Sigmoid colon (tissue), 7 donors: Measurements from ENCODE around the gene DACT3. TPM values are rescaled to one million over a fixed set of nuclear protein-coding genes. Genes with fewer than 3 reads are reported as not detected.

ENCODE experiments used
- DNase-seq: peaks from one replicate; pipeline ENCODE4 v3.0.0-alpha.2; 2019
- H3K27ac ChIP-seq, 4 donors: fragments of 200-600 bp; sonication (generic); one replicate each; pipeline ENCODE4 v1.5.1; 2016 to 2019; ENCODE audit warnings: mild to moderate bottlenecking in 1 of 4
- H3K27me3 ChIP-seq, 3 donors: fragments of 200-600 bp; sonication (generic); one replicate each; pipeline ENCODE4 v1.5.1; 2019; ENCODE audit warnings: mild to moderate bottlenecking in 1 of 3
- H3K36me3 ChIP-seq, 4 donors: fragments of 200-600 bp; sonication (generic); one replicate each; pipeline ENCODE4 v1.5.1; 2016 to 2019
- H3K4me1 ChIP-seq, 4 donors: fragments of 200-600 bp; sonication (generic); one replicate each; pipeline ENCODE4 v1.5.1; 2017 to 2019
- H3K4me3 ChIP-seq, 4 donors: fragments of 200-600 bp; sonication (generic); one replicate each; pipeline ENCODE4 v1.5.1; 2017 to 2019; ENCODE audit warnings: mild to moderate bottlenecking in 2 of 4, moderate library complexity in 1 of 4
- H3K9me3 ChIP-seq, 4 donors: fragments of 200-600 bp in 3 of 4; sonication (generic) in 3 of 4; one replicate each; pipeline versions ENCODE4 v1.5.1 to v1.6.1; 2013 to 2019
- EP300 ChIP-seq, 4 donors: sonication (generic); formaldehyde crosslinking; IDR thresholded peaks; one replicate each; pipeline ENCODE4 v1.6.1; 2017; ENCODE audit warnings: antibody characterized with exemption in 4 of 4
- POLR2A ChIP-seq, 2 donors: fragments of 450-650 bp; IDR thresholded peaks; one replicate each; pipeline ENCODE4 v1.6.1; 2016; ENCODE audit warnings: antibody characterized with exemption in 2 of 2, mild to moderate bottlenecking in 2 of 2, moderate library complexity in 2 of 2
- POLR2AphosphoS5 ChIP-seq, 4 donors: sonication (generic); formaldehyde crosslinking; IDR thresholded peaks; one replicate each; pipeline ENCODE4 v1.6.1; 2017; ENCODE audit warnings: antibody characterized with exemption in 4 of 4
- WGBS, 2 donors: extraction: QIAGEN DNeasy Blood & Tissue Kit; methylation state at CpG; one replicate each; pipeline ENCODE4 v1.1.7; 2013; 5-methylcytosine and 5-hydroxymethylcytosine counted together
- intact Hi-C: fragments of 100-400 bp; cut with DNase I; formaldehyde crosslinking; loops from one replicate; pipeline ENCODE4 v1.15.1; 2023
- polyA plus RNA-seq, 3 donors: library from polyadenylated mRNA; stranded (reverse); fragments of 200-250 nt; gene quantifications; one replicate each; pipeline ENCODE4 v1.2.3, GENCODE V29; 2013
- small RNA-seq, 3 donors: library from RNA; depleted of rRNA; stranded (forward); fragments of <200 nt; gene quantifications; one replicate each; pipeline ENCODE3, GENCODE V24; 2016
- total RNA-seq, 4 donors: library from RNA; depleted of rRNA; stranded (reverse); fragments of >200 nt; gene quantifications; one replicate each; pipeline ENCODE4 v1.1.0, GENCODE V29; 2016
- TF ChIP-seq, protein P1 (sequence below), 4 experiments: fragments of 450-650 bp in 3 of 4; fragments of 200-600 bp in 1 of 4; IDR thresholded peaks; one replicate each; pipeline ENCODE4 v1.5.1; 2016 to 2019; ENCODE audit warnings: antibody characterized with exemption in 4 of 4, mild to moderate bottlenecking in 3 of 4, moderate library complexity in 2 of 4
- donor health status: healthy with polysubstance abuse.
- donor health status: Bipolar disorder and iron deficiency.
- donor health status: healthy.

DACT3 gene
- total and polyA plus RNA-seq, 7 donors = 0.46 to 87.2 (median 23.7) TPM

DNA sequence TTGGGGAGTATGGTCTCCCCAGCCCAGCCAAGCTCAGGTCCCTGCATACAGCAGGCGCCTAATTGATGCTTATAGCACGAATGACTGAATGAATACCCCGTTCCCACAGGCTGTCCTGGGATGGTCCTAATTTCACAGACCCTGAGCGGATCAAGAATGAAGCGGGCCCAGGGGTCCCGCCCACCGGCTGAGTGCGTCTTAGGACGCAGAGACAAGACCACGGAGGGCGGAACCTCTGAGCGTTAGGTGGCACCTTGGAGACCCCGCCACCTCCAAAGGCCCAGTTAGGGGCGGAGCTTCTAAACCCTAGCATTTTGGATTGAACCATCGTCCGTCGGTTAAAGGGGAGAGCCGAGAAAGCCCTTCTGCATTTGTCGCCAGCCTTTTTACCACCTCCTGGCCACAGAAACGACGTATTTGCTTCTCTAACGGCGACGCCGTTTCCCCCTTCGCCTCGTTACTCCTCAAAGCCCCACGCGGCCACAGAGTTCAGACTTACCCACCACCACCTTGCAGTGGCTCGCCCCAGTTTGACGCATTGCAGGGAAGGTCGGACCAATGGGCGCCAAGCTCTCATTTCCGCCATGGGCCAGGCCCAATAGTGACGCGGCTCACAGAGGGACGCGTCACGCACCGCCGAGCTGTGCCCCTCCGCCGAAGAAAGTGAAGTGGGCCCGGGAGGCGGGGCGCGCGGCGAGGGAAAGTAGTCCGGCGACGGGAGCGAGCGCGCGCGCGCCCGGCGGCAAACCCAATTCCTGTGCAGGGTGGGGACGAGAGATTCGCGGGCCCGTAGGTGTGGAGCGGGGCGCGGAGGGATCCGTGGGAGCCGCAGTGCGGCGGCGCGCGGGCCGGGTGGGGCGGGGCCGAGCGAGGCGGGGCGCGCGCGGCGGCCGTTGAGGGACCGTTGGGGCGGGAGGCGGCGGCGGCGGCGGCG lies 60.3 kb downstream of the DACT3 start:
- intact Hi-C loops = loop anchor here (10.0 kb wide), 1 partner anchor 254 kb away; the partner anchor contains the start of gene AP2S1
- Histone ChIP-seq H3K27me3 (no peaks in the 10 kb centered on the region), H3K9me3 (peaks cover 0 to 2% (median 0%) of the 10 kb centered on the region in 4 donors), H3K4me3 (peak overlapping the region; percentile 73 to 97 (median 91)), H3K4me1 (peaks cover 0 to 48% (median 41%) of the 10 kb centered on the region in 4 donors), H3K36me3 (peaks cover 0 to under 1% (median 0%) of the 10 kb centered on the region in 4 donors), H3K27ac (peak overlapping the region; percentile 93 to 95 (median 94))
- TF ChIP-seq EP300 (IDR thresholded peaks at IDR 0.05) = no peak
- TF ChIP-seq, protein P1, sequence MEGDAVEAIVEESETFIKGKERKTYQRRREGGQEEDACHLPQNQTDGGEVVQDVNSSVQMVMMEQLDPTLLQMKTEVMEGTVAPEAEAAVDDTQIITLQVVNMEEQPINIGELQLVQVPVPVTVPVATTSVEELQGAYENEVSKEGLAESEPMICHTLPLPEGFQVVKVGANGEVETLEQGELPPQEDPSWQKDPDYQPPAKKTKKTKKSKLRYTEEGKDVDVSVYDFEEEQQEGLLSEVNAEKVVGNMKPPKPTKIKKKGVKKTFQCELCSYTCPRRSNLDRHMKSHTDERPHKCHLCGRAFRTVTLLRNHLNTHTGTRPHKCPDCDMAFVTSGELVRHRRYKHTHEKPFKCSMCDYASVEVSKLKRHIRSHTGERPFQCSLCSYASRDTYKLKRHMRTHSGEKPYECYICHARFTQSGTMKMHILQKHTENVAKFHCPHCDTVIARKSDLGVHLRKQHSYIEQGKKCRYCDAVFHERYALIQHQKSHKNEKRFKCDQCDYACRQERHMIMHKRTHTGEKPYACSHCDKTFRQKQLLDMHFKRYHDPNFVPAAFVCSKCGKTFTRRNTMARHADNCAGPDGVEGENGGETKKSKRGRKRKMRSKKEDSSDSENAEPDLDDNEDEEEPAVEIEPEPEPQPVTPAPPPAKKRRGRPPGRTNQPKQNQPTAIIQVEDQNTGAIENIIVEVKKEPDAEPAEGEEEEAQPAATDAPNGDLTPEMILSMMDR (IDR thresholded peaks at IDR 0.05) = no peak
- TF ChIP-seq POLR2A (IDR thresholded peaks at IDR 0.05) = peak in 1 of 2 donors; percentile 77
- TF ChIP-seq POLR2AphosphoS5 (IDR thresholded peaks at IDR 0.05) = peak; percentile 33 to 85 (median 72)
- DNase-seq = peak; percentile 99
- WGBS, 2 donors = 1% methylated on average over 93 of the region's 93 CpGs

DNA sequence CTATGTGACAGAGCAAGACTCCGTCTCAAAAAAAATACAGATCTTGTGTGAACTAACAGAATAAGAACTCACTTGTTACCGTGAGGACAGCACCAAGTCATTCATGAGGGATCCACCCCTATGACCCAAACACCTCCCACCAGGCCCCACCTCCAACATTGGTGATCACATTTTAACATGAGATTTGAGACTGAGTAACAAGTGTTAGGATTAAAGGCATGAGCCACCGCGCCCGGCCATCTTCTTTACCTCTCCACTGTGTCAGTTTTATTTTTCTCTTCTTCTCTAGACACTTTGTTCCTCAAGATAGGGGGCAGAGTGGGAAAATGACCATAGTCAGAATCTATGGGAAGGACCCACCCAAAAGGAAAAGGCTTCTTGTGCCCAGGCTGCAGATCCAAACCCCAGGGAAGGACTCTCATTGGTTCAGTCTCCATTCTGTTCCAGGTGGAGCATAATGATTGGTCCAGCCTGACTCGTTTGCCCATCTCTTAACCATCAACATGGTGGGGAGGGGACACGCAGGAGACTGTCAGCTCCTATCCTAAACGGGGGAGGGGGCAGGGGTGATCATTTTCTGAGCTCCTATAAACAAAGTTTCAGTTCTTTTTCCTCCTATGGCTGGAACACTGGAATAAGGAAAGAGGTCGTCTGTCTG lies 61.1 kb downstream of the DACT3 start:
- no peaks in the 10 kb centered on the region for H3K27me3 ChIP-seq
- intact Hi-C loops = loop anchor here (10.0 kb wide), 1 partner anchor 255 kb away; the partner anchor contains the start of gene AP2S1
- H3K4me3 ChIP-seq = peak overlapping the region; percentile 73 to 97 (median 91)
- peaks cover 0 to 40% (median 33%) of the 10 kb centered on the region in 4 donors for H3K4me1 ChIP-seq
- peaks cover 0 to 2% (median 0%) of the 10 kb centered on the region in 4 donors for H3K9me3 ChIP-seq
- DNase-seq = peak; percentile 57
- peak overlapping the region; percentile 93 to 95 (median 94) for H3K27ac ChIP-seq
- WGBS, 2 donors = 64 to 65% methylated on average over 9 of the region's 9 CpGs
- TF ChIP-seq POLR2A (IDR thresholded peaks at IDR 0.05) = no peak
- TF ChIP-seq EP300 (IDR thresholded peaks at IDR 0.05) = no peak
- TF ChIP-seq, protein P1 (IDR thresholded peaks at IDR 0.05) = no peak
- TF ChIP-seq POLR2AphosphoS5 (IDR thresholded peaks at IDR 0.05) = no peak
- H3K36me3 ChIP-seq = no peaks in the 10 kb centered on the region

DNA sequence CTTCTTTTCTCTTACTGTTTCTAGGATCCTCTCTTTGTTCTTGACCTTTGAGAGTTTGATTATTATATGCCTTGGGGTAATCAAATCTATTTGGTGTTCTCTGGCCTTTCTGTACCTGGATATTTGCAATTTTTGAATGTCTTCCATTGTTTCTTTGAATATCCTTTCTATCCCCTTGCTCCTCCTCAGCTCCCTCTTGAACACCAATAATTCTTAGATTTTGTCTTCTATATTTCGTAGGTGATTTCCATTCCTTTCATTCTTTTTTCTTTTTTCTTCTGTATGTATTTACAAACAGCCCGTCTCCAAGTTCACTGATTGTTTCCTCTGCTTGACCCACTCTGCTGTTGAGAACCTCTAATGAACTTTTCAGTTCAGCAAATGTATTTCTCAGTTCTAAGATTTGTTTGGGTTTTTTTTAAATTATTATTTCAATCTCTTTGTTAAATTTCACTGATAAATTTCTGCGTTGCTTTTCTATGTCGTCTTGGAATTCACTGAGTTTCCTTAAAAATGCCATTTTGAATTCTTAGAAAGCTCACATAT lies 62.5 kb downstream of the DACT3 start:
- no peaks in the 10 kb centered on the region for H3K36me3 ChIP-seq
- H3K27ac ChIP-seq = no peak overlapping the region
- H3K27me3 ChIP-seq = no peaks in the 10 kb centered on the region
- H3K4me1 ChIP-seq = peaks cover 0 to 26% (median 19%) of the 10 kb centered on the region in 4 donors
- H3K4me3 ChIP-seq = no peak overlapping the region
- 96 to 99% methylated on average over 4 of the region's 4 CpGs for WGBS, 2 donors
- H3K9me3 ChIP-seq = peaks cover 0 to 2% (median 0%) of the 10 kb centered on the region in 4 donors
- intact Hi-C loops = no loop called here
- DNase-seq = no peak
- TF ChIP-seq EP300 (IDR thresholded peaks at IDR 0.05) = no peak
- TF ChIP-seq POLR2AphosphoS5 (IDR thresholded peaks at IDR 0.05) = no peak
- TF ChIP-seq, protein P1 (IDR thresholded peaks at IDR 0.05) = no peak
- TF ChIP-seq POLR2A (IDR thresholded peaks at IDR 0.05) = no peak

Small RNA genes lying within 50 kb of the gene (small RNA-seq; reads per million reads assigned to genes)
- gene MIR320E (0.12 to 0.44 (median 0.22) reads per million in 3 donors), gene RN7SL364P (0 to 0.07 (median 0) reads per million in 3 donors)

Other genes with a start within 250 kb of the DACT3 start
- 1 to 10 TPM; 3.5 to 6.1 (median 5.2) TPM for gene CCDC8, start 247.6 kb downstream of the DACT3 start, total RNA-seq
- gene CCDC8, start 247.6 kb downstream of the DACT3 start, polyA plus RNA-seq = 1 to 10 TPM in 2 of 3 donors, under 1 TPM in 1; 0.69 to 2.4 (median 1.9) TPM
- gene PNMA8C, start 232.2 kb downstream of the DACT3 start, total RNA-seq = under 1 TPM in 3 of 4 donors, not detected in 1; 0.27 to 0.36 (median 0.28) TPM
- gene PNMA8C, start 232.2 kb downstream of the DACT3 start, polyA plus RNA-seq = under 1 TPM in 2 of 3 donors, not detected in 1; 0.23 to 0.25 TPM
- 1 to 10 TPM; 1.5 to 8.4 (median 5.5) TPM for gene PNMA8A, start 189.6 kb downstream of the DACT3 start, total RNA-seq
- 1 to 10 TPM in 1 of 3 donors, not detected in 2; 2.3 TPM for gene PNMA8A, start 189.6 kb downstream of the DACT3 start, polyA plus RNA-seq
- 1 to 10 TPM; 1.3 to 1.9 (median 1.6) TPM for gene PNMA8B, start 165.3 kb downstream of the DACT3 start, total RNA-seq
- under 1 TPM in 2 of 3 donors, not detected in 1; 0.60 to 0.95 TPM for gene PNMA8B, start 165.3 kb downstream of the DACT3 start, polyA plus RNA-seq
- gene CALM3, start 59.9 kb downstream of the DACT3 start, total RNA-seq = 100 to 1,000 TPM; 127 to 183 (median 159) TPM
- gene CALM3, start 59.9 kb downstream of the DACT3 start, polyA plus RNA-seq = 100 to 1,000 TPM; 210 to 375 (median 281) TPM
- 1 to 10 TPM; 2.0 to 5.8 (median 3.5) TPM for gene PTGIR, start 36.1 kb downstream of the DACT3 start, total RNA-seq
- 1 to 10 TPM in 1 of 3 donors, under 1 TPM in 1, not detected in 1; 0.60 to 4.4 TPM for gene PTGIR, start 36.1 kb downstream of the DACT3 start, polyA plus RNA-seq
- not detected for gene GNG8, start 25.0 kb downstream of the DACT3 start, total RNA-seq
- gene GNG8, start 25.0 kb downstream of the DACT3 start, polyA plus RNA-seq = not detected
- 10 to 100 TPM; 14.7 to 33.8 (median 16.7) TPM for gene PRKD2, start 55.9 kb upstream of the DACT3 start, total RNA-seq
- 10 to 100 TPM; 18.6 to 51.7 (median 32.6) TPM for gene PRKD2, start 55.9 kb upstream of the DACT3 start, polyA plus RNA-seq
- 10 to 100 TPM; 15.0 to 31.0 (median 15.7) TPM for gene FKRP, start 84.9 kb upstream of the DACT3 start, total RNA-seq
- gene FKRP, start 84.9 kb upstream of the DACT3 start, polyA plus RNA-seq = 10 to 100 TPM in 1 of 3 donors, 1 to 10 TPM in 2; 1.4 to 11.9 (median 3.6) TPM
- gene STRN4, start 85.3 kb upstream of the DACT3 start, total RNA-seq = 10 to 100 TPM; 42.5 to 62.6 (median 49.7) TPM
- 10 to 100 TPM; 45.0 to 63.4 (median 51.8) TPM for gene STRN4, start 85.3 kb upstream of the DACT3 start, polyA plus RNA-seq
- gene SLC1A5, start 127.4 kb upstream of the DACT3 start, total RNA-seq = 10 to 100 TPM; 21.8 to 28.8 (median 24.8) TPM
- gene SLC1A5, start 127.4 kb upstream of the DACT3 start, polyA plus RNA-seq = 100 to 1,000 TPM in 1 of 3 donors, 10 to 100 TPM in 2; 24.7 to 122 (median 30.6) TPM
- gene AP2S1, start 189.7 kb upstream of the DACT3 start, total RNA-seq = 10 to 100 TPM; 52.4 to 84.3 (median 73.0) TPM
- gene AP2S1, start 189.7 kb upstream of the DACT3 start, polyA plus RNA-seq = 100 to 1,000 TPM; 139 to 167 (median 163) TPM
- gene ARHGAP35, start 199.8 kb upstream of the DACT3 start, total RNA-seq = 10 to 100 TPM; 33.9 to 55.7 (median 36.7) TPM
- gene ARHGAP35, start 199.8 kb upstream of the DACT3 start, polyA plus RNA-seq = 10 to 100 TPM; 11.4 to 35.6 (median 20.3) TPM